Measurements from ENCODE around the gene TMEM209.
A peak's percentile ranks its signal among the peaks of the same experiment; 100 is the strongest.

The TMEM209 gene

DNA sequence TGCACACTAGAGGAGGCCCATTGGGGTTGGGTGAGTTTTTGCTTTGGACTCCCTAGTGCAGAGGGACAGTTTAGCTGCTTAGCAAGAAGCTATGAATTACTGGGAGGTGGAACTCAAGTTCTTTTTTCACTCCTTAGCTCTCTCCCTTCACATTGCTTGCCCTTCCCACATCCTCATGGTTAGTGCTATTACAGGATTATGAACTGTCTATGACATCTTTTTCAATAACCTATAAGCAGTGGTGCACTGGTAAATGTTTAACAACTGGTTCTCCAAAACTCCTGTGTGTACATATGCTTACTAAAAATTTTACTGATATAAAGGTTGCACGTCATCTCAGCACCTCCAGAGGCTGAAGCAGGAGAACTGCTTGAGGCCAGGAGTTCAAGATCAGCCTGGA lies 8.6 kb upstream of the TMEM209 start:
- TF ChIP-seq, protein P1, sequence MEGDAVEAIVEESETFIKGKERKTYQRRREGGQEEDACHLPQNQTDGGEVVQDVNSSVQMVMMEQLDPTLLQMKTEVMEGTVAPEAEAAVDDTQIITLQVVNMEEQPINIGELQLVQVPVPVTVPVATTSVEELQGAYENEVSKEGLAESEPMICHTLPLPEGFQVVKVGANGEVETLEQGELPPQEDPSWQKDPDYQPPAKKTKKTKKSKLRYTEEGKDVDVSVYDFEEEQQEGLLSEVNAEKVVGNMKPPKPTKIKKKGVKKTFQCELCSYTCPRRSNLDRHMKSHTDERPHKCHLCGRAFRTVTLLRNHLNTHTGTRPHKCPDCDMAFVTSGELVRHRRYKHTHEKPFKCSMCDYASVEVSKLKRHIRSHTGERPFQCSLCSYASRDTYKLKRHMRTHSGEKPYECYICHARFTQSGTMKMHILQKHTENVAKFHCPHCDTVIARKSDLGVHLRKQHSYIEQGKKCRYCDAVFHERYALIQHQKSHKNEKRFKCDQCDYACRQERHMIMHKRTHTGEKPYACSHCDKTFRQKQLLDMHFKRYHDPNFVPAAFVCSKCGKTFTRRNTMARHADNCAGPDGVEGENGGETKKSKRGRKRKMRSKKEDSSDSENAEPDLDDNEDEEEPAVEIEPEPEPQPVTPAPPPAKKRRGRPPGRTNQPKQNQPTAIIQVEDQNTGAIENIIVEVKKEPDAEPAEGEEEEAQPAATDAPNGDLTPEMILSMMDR (conservative IDR thresholded peaks at IDR 0.05; ENCODE audit: low read depth, low read length), result no peak
- no peak overlapping the region for H3K4me3 ChIP-seq (ENCODE audit: low read depth, low read length)
- DNase-seq (ENCODE audit: low read depth), result no peak

DNA sequence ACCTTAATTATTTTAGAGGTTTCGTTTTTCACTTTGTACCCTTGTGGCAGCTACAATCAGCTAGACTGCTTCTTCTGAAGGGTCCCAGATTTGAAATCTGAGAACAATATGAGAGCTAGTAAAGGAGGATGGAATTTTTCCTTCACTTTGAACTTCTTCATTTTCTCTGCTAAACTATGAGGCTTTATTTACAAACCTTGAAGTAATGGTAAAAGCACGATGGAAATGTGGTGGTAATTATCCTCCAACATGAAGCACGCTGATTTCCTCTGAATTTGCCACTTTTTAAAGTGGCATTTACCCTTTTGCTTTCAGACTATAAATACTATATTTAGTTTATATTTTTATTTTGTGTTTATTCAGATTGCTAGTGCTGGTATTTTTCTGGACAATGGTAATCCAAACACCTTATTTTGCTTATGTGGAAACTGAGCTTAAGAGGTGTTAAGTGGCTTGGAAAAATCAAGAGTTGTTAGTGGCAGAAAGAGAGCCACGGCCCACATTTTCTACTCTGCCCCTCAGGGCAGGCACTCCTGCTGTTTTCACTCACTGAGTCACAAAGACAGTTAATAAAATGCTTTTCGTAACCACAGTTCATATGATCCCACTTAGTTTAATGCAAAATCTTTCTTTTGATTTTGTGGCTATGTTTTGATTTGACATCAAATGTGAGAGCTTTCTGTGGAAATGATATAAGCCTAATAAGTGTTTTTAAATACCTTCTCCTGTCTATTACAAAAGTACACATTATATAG lies 5.2 kb upstream of the TMEM209 start:
- no peak overlapping the region for H3K4me3 ChIP-seq (ENCODE audit: low read depth, low read length)
- TF ChIP-seq, protein P1 (conservative IDR thresholded peaks at IDR 0.05; ENCODE audit: low read depth, low read length), result no peak
- peak; percentile 69 for DNase-seq (ENCODE audit: low read depth)

DNA sequence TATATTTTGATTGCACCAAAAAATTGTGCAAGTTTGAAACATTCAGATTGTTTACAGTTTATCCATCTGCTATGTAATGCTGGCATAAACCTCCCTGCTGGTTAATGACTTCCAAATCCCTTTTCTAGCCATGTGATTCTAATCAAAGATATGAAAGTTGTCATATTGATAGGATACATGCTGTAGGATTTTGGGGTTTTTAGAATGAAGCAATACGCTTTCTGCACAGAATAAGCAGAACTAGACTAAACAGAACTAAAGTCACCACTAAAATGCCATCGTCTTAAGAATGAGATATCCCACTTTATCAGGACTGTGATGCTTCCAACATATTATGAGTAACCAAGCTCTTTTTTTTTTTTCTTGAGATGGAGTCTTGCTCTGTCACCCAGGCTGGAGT lies 3.3 kb upstream of the TMEM209 start:
- TF ChIP-seq, protein P1 (conservative IDR thresholded peaks at IDR 0.05; ENCODE audit: low read depth, low read length), result no peak
- no peak for DNase-seq (ENCODE audit: low read depth)
- no peak overlapping the region for H3K4me3 ChIP-seq (ENCODE audit: low read depth, low read length)

DNA sequence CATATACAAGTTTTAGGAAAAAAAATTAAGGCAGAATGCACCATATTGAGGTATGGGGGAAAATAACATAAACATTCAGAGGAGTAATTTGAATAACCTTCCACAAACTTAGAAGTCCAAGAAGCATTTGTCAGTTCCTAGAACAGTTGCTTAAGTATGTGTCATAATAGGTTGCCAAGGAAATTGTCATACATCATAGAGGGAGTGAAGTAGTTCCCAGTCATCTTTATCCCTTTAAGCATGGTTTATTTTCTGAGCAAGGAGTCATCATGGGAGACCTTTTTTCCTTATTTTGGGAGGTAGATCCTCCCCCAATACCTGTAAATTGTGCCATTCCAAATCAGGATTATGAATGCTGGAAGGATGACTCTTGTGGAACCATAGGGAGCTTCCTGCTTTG lies 2.4 kb upstream of the TMEM209 start, which contains the start of gene SSMEM1:
Gene SSMEM1 (plus strand): TSS at position 219 of the 400 bp plus-strand sequence. CDS start 51 bp downstream, at position 270.
- H3K4me3 ChIP-seq (ENCODE audit: low read depth, low read length), result no peak within 1 kb of the TSS
- TF ChIP-seq, protein P1 (conservative IDR thresholded peaks at IDR 0.05; ENCODE audit: low read depth, low read length), result no peak
- peak; percentile 66 for DNase-seq (ENCODE audit: low read depth)

DNA sequence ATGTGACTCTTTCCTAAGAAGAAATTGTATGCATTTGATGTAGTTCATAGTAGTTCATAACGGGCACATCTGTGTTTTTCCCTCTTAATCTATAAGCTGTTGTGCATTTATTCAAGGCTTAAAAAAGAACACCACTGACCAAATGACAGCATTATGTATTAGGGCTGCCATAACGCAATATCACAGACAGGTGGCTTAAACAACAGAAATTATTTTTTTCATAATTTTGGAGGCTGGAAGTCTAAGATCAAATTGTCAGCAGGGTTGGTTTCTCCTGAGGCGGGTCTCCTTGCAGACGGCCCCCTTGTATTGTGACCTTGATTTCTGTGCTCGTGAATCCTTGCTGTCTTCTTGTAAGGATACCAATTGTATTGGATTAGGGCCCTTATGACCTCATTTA lies 1.8 kb upstream of the TMEM209 start:
- TF ChIP-seq, protein P1 (conservative IDR thresholded peaks at IDR 0.05; ENCODE audit: low read depth, low read length), result peak; percentile 10
- H3K4me3 ChIP-seq (ENCODE audit: low read depth, low read length), result no peak overlapping the region
- peak; percentile 11 for DNase-seq (ENCODE audit: low read depth)

DNA sequence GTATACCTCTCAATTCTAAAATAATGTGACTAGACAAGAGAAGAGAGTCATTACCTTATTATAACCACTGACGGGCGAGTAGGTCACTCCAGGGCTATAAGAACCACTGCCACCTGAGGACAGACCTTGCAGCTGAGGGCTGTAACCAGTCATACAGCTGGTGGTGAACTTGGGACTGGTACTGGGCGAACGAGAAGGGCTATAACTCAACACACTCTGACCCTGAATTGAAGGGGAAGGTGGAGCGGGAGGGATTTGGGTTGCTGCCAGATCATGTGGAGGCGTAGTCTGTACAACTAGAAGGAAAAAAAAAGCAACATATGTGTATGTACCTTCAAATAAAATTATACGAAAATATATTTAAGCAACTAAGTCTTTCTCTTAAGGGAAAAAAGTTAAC lies 3.4 kb downstream of the TMEM209 start:
- no peak for DNase-seq (ENCODE audit: low read depth)
- no peak overlapping the region for H3K4me3 ChIP-seq (ENCODE audit: low read depth, low read length)
- TF ChIP-seq, protein P1 (conservative IDR thresholded peaks at IDR 0.05; ENCODE audit: low read depth, low read length), result no peak

DNA sequence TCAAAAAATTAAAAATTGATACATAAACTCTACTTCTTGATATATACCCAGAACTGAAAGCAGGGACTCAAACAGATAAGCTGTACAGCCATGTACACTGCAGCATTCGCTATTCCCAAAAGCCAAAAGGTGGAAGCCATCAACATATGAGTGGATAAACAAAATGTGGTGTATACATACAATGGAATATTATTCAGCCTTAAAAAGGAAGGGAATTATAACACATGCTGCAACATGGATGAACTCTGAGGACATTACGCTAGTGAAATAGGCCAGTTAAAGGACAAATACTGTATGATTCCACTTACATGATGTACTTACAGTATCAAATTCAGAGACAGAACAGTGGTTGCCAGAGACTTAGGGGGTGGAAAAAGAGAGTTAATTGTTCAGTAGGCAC lies 8.1 kb downstream of the TMEM209 start:
- no peak overlapping the region for H3K4me3 ChIP-seq (ENCODE audit: low read depth, low read length)
- DNase-seq (ENCODE audit: low read depth), result no peak
- TF ChIP-seq, protein P1 (conservative IDR thresholded peaks at IDR 0.05; ENCODE audit: low read depth, low read length), result no peak
